HG02938 (cell line): ENCODE measurements around the gene BMERB1.
"Not testable (repeated sequence)": the region's sequence is repeated elsewhere in the genome, so short reads cannot be mapped to it uniquely, and the experiment has no call there.

Experiments
- ATAC-seq: cut with Tn5 transposase; IDR thresholded peaks from one replicate; pipeline ENCODE4 v1.9.1; 2021; ENCODE audit warnings: mild to moderate bottlenecking, moderate library complexity; ENCODE audit not compliant: unreplicated experiment

The BMERB1 gene

GRCh38 chr16:15519790-15520189 lies 85.4 kb downstream of the BMERB1 start:
- ATAC-seq = no peak

- no peak for ATAC-seq
These were observed 87.0 kb downstream of the BMERB1 start for GRCh38 chr16:15521390-15521757.

- no peak for ATAC-seq
These were observed 87.5 kb downstream of the BMERB1 start for GRCh38 chr16:15521758-15522509.

- no peak for ATAC-seq
These were observed 88.7 kb downstream of the BMERB1 start for GRCh38 chr16:15523092-15523541.

GRCh38 chr16:15523939-15524338 lies 89.6 kb downstream of the BMERB1 start:
- ATAC-seq = no peak

- ATAC-seq = no peak
These were observed 90.6 kb downstream of the BMERB1 start for GRCh38 chr16:15524966-15525365.

- ATAC-seq = no peak
These were observed 91.7 kb downstream of the BMERB1 start for GRCh38 chr16:15526097-15526496.

GRCh38 chr16:15526731-15527130 lies 92.3 kb downstream of the BMERB1 start:
- no peak for ATAC-seq

- ATAC-seq = no peak
These were observed 95.3 kb downstream of the BMERB1 start for GRCh38 chr16:15529673-15530072.

GRCh38 chr16:15530085-15530484 lies 95.7 kb downstream of the BMERB1 start:
- ATAC-seq = no peak

GRCh38 chr16:15532825-15533224 lies 98.4 kb downstream of the BMERB1 start:
- ATAC-seq = no peak

GRCh38 chr16:15533386-15533785 lies 99.0 kb downstream of the BMERB1 start:
- no peak for ATAC-seq

GRCh38 chr16:15535772-15536171 lies 101.4 kb downstream of the BMERB1 start:
- no peak for ATAC-seq

GRCh38 chr16:15536843-15537242 lies 102.5 kb downstream of the BMERB1 start:
- ATAC-seq = no peak

- no peak for ATAC-seq
These were observed 104.1 kb downstream of the BMERB1 start for GRCh38 chr16:15538507-15538906.

- no peak for ATAC-seq
These were observed 104.8 kb downstream of the BMERB1 start for GRCh38 chr16:15539197-15539596.

GRCh38 chr16:15542261-15542660 lies 107.9 kb downstream of the BMERB1 start:
- ATAC-seq = no peak

- ATAC-seq = no peak
These were observed 108.5 kb downstream of the BMERB1 start for GRCh38 chr16:15542734-15543347.

- no peak for ATAC-seq
These were observed 110.0 kb downstream of the BMERB1 start for GRCh38 chr16:15544405-15544804.

- no peak for ATAC-seq
These were observed 111.2 kb downstream of the BMERB1 start for GRCh38 chr16:15545544-15545943.

- not testable (repeated sequence) for ATAC-seq
These were observed 112.8 kb downstream of the BMERB1 start for GRCh38 chr16:15547072-15547767.

GRCh38 chr16:15547768-15548096 lies 113.3 kb downstream of the BMERB1 start:
- ATAC-seq = no peak
